HG03175 (cell line): Measurements from ENCODE around the gene PTPRM.

Experiments used
- ATAC-seq: cut with Tn5 transposase; IDR thresholded peaks from one replicate; pipeline ENCODE4 v1.9.1; 2021; ENCODE audit warnings: mild to moderate bottlenecking, moderate library complexity; ENCODE audit not compliant: unreplicated experiment

The PTPRM gene

GRCh38 chr18:7749510-7749981 is 182.4 kb downstream of the PTPRM start:
- no peak for ATAC-seq

DNA sequence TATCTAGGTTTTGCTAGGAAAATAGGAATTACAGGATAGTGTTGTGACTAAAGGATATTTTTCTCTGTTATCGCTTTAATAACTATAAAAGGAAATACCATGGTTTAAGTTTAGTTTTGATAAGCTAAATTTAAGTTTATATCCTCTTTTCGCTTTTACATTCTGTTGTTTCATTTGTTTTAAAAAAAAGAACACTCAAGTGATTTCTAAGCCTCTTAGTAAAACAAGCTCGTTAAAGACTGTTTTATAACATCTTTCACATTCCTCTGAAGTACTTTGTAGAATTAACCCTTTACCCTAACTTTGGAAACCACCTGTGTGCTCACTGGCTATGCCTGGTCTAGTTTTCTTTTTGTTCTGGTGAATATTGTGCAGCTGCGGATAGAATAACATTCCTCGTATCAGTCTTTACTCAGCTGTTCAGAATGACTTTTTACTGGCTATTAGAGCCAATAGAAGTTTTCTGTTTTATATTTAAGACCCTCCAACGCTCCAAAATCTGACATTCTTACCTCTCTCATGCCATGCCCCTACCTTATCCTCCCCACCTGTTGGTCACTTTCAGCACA is 183.1 kb downstream of the PTPRM start:
- no peak for ATAC-seq

- no peak for ATAC-seq
Observed at GRCh38 chr18:7750966-7751365, 183.8 kb downstream of the PTPRM start.

GRCh38 chr18:7754258-7754657 is 187.1 kb downstream of the PTPRM start:
- no peak for ATAC-seq

- no peak for ATAC-seq
Observed at GRCh38 chr18:7754725-7755181, 187.6 kb downstream of the PTPRM start.

DNA sequence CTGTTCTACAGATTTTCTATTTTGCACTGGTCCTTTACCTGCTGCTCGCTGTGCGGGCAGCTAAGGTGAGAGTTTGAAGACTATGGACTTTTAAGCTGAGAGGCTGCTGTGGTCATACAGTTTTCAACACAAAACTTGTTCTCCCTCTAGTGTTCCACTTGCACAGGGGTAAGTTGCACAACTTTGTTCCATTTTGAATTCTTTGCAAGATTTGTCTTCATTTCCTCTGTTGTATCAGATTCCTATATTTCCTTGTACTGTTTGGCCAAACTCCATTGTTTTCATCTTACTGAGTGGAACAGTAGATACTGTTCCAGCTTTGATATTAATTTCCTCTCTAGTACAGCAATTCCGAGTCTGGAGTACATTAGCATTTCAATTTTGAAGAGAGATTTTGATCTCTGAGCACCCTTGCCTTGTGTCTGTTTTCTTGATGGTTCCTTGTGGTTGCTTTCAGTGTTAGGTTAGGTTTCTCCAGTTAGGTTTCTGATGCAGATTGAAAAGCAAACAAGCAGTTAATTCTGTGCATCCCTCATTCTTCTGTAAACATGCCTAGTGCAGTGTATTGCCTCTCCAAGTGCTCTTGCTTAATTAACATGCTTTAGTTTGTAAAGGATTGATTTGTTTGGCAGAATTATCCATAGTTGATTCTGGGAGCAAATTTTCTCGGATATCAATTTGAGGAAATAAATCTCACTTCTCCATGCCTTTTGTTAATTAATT is 188.8 kb downstream of the PTPRM start:
- ATAC-seq, result no peak

- no peak for ATAC-seq
Observed at GRCh38 chr18:7757175-7757574, 190.1 kb downstream of the PTPRM start.

GRCh38 chr18:7758764-7759163 is 191.6 kb downstream of the PTPRM start:
- ATAC-seq, result no peak

DNA sequence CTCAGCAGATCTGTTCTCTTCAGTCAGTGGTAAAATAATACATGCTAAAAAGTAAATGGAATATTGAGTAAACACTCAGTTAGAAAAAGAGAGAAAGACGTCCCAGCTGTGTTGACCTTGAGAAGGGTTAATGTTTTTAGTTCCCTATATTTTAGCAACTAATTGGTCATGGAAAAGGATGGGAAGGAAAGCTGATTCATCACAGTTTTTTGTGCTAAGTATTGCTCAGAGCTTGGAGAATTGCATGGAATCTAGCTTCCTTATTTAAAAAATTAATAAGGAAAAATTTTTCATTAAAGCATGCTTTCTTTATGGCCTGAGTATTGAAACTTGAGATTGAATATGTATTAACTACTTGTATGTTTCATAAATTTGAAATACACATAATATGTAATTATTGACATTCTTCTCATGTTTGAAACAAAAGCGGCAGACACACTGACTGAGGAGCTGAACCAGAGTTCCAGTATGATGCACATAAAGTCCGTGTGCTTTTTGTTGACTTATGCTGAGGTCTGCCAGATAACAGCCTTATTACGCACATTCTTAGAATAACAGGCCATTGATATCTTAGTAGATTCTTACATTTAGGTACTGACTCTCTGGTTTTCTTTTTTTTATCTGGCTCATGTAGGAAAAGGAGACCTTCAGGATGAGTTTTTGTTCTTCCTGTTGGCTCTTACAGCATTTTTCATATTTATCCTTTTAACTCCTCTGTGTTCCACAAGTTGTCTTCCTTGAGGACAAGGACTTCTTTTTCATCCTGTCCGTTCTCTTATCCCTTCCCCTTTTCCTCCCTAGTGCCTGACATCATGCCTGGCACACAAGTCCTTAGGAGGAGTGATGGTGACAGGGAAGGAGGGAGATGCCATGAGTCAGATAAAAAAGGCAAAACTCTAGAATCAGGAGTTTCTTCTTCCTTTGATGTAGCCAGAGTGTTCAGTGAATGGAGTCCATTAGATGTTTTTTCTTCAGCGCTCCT is 194.1 kb downstream of the PTPRM start:
- no peak for ATAC-seq

GRCh38 chr18:7764405-7764804 is 197.3 kb downstream of the PTPRM start:
- ATAC-seq, result no peak

DNA sequence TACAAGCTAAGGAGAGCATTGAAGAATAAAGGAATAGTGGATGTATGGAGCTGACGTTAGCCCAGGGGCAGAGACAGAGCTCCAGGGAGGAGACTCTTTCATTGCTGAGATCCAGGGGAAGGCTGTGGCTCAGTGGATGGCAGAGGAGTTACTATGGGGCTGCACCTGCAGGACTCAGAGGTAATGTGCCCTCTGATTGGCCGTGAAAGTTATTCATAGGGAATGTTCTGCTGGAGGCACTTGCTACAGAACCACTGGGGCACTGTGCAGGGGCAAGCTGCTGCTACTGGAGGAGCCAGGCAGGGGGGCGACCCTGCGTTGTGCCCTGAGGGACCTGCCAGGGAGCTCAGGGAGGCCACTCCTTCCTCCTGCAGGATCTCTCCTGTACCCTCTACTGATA is 199.2 kb downstream of the PTPRM start:
- ATAC-seq, result no peak

DNA sequence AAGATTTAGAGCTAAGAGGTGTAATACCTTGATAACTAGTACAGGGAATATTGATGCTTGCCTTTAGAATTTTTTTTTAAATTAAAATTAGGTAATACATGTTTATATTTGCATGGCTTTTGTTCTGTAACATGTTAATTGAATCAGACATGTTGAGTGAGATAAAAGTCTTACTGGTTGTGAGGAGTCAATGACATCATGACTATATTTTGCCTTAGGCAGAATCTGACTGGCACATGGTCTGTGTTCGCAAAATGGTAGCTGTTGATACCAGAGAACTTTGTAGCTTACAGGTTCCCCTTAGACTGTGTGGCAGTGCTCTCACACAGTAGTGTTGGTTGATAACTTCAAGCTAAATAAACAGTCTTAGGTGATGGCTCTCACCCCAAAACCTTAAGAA is 199.7 kb downstream of the PTPRM start:
- no peak for ATAC-seq

DNA sequence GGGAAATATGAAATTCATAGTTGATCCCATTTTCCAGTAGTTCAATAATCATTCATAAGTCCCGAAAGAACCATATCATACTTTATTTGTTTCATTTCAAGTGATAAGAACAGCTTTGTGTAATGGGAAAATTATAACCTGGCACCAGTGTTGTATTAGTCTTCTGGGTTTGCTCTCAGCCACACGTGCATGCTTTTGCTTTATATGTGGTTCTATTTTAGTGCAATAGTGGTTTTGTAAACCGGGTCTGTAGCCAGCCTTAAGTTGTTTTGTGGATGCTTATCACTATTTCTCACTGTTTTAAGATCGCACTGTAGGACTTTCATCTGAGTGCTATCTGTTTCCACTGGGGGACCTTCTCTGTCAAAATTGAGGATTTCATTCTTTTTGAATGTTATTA is 203.8 kb downstream of the PTPRM start:
- ATAC-seq, result no peak

GRCh38 chr18:7772510-7772888 is 205.4 kb downstream of the PTPRM start:
- ATAC-seq, result no peak

- ATAC-seq, result no peak
Observed at GRCh38 chr18:7772951-7773350, 205.8 kb downstream of the PTPRM start.

DNA sequence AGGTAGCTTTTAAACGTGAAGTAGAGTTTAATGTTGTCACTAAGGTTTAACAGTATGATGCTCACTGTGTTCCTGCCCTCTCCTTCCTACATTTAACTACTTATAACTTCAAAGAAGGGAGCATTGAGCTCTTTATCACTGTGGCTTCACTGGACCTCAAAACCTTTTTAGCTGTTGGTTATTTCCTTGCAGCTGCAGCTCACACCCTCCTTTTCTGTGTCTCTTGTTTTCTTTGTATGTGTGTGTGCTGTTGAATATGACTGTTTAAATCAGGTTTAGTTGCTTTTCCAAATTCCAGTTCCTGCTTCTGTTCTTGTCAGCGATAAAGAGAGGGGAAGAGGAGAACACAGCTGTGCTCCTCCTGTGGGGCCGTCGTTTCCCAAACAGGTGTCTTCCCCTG is 208.0 kb downstream of the PTPRM start:
- no peak for ATAC-seq

DNA sequence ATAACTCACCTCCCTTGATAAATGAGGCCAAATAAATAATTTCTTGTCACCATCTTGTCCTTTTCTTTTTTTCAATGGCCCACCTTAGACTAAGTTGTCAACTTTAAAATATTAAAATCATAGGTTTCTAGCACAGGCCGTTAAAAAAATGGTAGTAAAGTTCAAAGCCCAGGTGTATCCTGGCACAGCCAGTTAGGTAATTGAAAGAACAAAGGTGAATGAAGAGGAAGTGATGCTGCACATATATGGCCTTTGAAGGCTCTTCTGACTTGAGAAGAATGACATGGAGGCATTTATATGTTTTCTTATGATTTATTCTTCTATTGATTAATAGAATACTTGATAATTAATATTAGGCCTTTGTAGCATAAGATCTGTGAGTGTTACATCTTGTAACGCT is 208.7 kb downstream of the PTPRM start:
- no peak for ATAC-seq

DNA sequence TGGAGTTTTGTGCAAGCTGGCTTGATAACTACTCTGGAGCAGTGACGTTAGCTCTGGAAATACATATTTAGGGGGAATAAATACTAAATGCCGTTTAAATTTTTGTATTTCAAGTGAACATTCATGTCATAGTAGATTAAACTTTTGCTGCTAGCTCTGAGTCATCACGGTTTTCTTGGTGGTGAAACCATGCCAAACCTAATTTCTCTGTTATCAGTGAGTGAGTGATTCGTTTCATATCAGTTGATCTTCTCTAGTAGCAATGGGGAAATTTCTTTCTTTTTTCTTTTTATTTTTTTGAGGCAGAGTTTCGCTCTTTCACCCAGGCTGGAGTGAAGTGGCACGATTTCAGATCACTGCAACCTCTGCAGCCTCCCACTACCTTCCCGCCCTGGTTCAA is 211.1 kb downstream of the PTPRM start:
- ATAC-seq, result no peak

- no peak for ATAC-seq
Observed at GRCh38 chr18:7779211-7779610, 212.1 kb downstream of the PTPRM start.

DNA sequence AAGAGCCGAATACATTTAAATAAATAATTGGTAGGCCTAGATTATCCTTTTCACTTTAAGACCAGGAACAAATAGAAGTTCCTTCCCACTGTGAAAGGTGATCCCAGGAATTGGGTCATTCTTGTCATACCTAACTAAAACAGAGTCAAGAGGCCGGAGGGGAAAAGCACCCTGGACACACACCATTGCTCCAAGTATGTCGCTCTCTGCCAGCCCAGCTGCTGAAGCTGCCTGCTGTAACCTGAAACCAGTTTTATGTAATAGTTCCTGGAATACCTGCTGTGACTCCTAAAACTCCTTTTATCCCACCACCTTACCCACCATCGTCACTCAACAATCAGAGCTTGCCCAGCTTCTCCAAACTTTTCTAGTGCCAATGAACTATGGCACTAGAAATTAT is 217.1 kb downstream of the PTPRM start:
- ATAC-seq, result no peak

- no peak for ATAC-seq
Observed at GRCh38 chr18:7786569-7786968, 219.5 kb downstream of the PTPRM start.

GRCh38 chr18:7787339-7787738 is 220.2 kb downstream of the PTPRM start:
- ATAC-seq, result no peak
